Spinal cord (tissue), 10 donors: Measurements from ENCODE around the gene COL28A1. TPM values are rescaled to one million over a fixed set of nuclear protein-coding genes. Genes with fewer than 3 reads are reported as not detected.
"Not testable (repeated sequence)": the region's sequence is repeated elsewhere in the genome, so short reads cannot be mapped to it uniquely, and the experiment has no call there.

Source experiments
- DNase-seq, 6 donors: peaks; one replicate each; pipeline versions ENCODE4 v3.0.0 to v3.0.0-alpha.2; 2013 to 2015; ENCODE audit warnings: low spot score in 6 of 6, low read depth in 4 of 6
- H3K27ac ChIP-seq: one replicate; pipeline ENCODE4 v1.5.1; 2013; ENCODE audit warnings: low read depth, low read length, control low read depth
- H3K27me3 ChIP-seq: one replicate; pipeline ENCODE4 v1.6.1; 2013; ENCODE audit warnings: low read length; ENCODE audit not compliant: control insufficient read depth, insufficient read depth
- H3K36me3 ChIP-seq: one replicate; pipeline ENCODE4 v1.6.1; 2013; ENCODE audit warnings: low read length; ENCODE audit not compliant: control insufficient read depth, insufficient read depth
- H3K4me1 ChIP-seq: one replicate; pipeline ENCODE4 v1.6.1; 2013; ENCODE audit warnings: low read length; ENCODE audit not compliant: control insufficient read depth, insufficient read depth
- H3K4me3 ChIP-seq: one replicate; pipeline ENCODE4 v1.5.1; 2013; ENCODE audit warnings: low read depth, low read length, control low read depth
- H3K9me3 ChIP-seq: one replicate; pipeline ENCODE4 v1.6.1; 2013; ENCODE audit warnings: low read length; ENCODE audit not compliant: control insufficient read depth, insufficient read depth
- WGBS: methylation state at CpG from one replicate; pipeline ENCODE4 v1.1.5; 2013; ENCODE audit warnings: missing lambda C conversion rate; ENCODE audit not compliant: insufficient coverage; 5-methylcytosine and 5-hydroxymethylcytosine counted together
- polyA plus RNA-seq, 2 donors: library from polyadenylated mRNA; unstranded; fragments of 120-200 nt; gene quantifications; one replicate each; pipeline ENCODE4 v1.2.1, GENCODE V29; 2013; ENCODE audit not compliant: insufficient read length in 2 of 2
- total RNA-seq, 2 donors: library from RNA; depleted of rRNA in 1 of 2; stranded (reverse); fragments of 120-200 nt in 1 of 2; fragments of >200 nt in 1 of 2; gene quantifications; one replicate each; pipeline versions ENCODE4 v1.2.3 to v1.2.4, GENCODE V29; 2013 to 2014
- donor health status: healthy.

Gene COL28A1
- total and polyA plus RNA-seq, 4 donors, result 6.4 to 18.3 (median 7.4) TPM

DNA sequence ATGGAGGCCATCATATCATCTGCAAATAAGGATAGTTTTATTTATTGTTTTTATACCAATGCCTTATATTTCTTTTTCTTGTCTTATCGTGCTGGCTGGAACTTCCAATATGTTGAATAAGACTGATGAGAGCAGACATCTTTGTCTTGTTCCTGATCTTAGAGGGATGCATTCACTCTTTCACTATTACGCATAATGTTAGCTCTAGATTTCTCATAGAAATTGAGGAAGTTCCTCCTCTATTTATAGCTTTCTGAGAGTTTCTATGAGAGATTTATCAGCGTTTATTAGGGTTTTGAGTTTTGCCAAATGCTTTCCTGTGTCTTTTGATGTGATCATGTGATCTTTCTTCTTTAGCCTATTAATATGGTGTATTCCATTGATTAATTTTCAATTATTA, 49.3 kb downstream of the COL28A1 start:
- Histone ChIP-seq H3K4me1 (no peaks in the 10 kb centered on the region), H3K27ac (no peak overlapping the region), H3K36me3 (no peaks in the 10 kb centered on the region), H3K4me3 (no peak overlapping the region), H3K27me3 (no peaks in the 10 kb centered on the region), H3K9me3 (peaks cover 2% of the 10 kb centered on the region)
- DNase-seq, result no peak
- WGBS, result no CpG with 5 or more reads among the region's 3 CpGs

DNA sequence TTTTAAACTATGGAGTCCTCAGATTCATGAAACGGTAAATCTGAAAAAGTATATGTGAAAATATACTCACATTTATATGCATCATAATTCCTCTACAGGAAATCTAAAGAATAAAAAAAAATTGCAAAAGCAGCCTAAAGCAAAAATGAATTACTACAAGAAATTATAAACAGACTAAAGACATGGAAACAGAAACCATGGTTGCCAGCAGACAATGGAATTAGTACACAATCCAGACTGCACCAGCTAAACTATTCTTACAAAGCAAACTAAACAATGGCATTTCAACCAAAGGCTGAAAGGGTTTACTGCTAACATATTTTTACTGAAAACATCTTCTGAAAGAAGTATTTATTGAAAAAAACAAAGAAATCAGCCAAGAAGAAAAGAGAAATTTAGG, 51.6 kb downstream of the COL28A1 start:
- no peaks in the 10 kb centered on the region for H3K4me1 ChIP-seq
- WGBS, result no CpG with 5 or more reads among the region's 1 CpG

DNA sequence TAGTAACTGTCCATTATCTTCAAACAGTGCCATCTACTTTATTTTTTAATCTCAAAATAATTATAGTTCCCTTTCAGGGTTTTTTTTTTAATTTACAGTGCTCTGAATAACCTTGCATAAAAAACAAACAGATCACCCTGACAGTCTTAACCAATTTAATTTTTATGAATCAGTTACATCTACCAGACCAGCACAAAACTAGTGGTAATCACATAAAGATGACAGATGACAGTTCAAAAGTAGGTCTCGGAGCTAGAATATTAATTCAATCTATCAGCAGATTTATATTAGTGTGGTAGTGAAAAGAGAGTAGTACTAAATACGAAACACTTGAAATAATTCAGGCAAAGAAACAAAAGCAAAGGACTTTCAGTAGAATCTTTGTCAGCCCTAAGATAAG, 53.9 kb downstream of the COL28A1 start:
- DNase-seq, result peak in 1 of 6 donors; percentile 14
- H3K9me3 ChIP-seq, result peaks cover 2% of the 10 kb centered on the region
- no peaks in the 10 kb centered on the region for H3K36me3 ChIP-seq
- H3K4me1 ChIP-seq, result no peaks in the 10 kb centered on the region
- no peak overlapping the region for H3K27ac ChIP-seq
- H3K4me3 ChIP-seq, result no peak overlapping the region
- no CpG with 5 or more reads among the region's 2 CpGs for WGBS
- H3K27me3 ChIP-seq, result no peaks in the 10 kb centered on the region

More for the DNA sequence above, 51.6 kb downstream of the COL28A1 start:
- no peak for DNase-seq
- H3K36me3 ChIP-seq, result no peaks in the 10 kb centered on the region
- peaks cover 2% of the 10 kb centered on the region for H3K9me3 ChIP-seq
- H3K27ac ChIP-seq, result no peak overlapping the region
- no peaks in the 10 kb centered on the region for H3K27me3 ChIP-seq
- no peak overlapping the region for H3K4me3 ChIP-seq

DNA sequence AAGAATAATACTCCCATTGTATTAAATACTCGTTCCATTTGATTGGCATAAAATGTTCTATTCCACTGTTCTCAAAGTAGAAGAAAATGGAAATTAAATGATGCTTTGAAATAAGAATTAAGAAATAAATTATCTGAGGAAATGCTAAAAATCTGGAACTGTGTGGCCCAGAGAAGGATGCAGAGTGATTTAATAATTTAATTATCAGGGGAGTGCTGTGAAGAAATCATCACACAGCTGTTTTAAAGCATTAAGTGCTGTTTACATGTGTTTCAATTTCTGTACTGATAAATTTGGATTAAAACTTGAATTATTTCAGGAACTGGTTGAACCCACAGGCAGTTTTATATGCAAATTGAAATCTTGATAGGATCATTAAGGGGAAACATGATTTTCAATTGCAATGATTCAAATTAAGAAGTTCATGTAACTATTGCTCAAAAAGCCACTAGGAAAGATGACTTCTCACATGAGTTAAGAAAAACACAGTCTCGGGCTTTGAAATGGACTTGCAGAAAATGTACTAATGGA, 56.3 kb downstream of the COL28A1 start:
- H3K36me3 ChIP-seq, result no peaks in the 10 kb centered on the region
- no peaks in the 10 kb centered on the region for H3K4me1 ChIP-seq
- DNase-seq, result peak in 1 of 6 donors; percentile 75
- H3K27ac ChIP-seq, result no peak overlapping the region
- H3K27me3 ChIP-seq, result no peaks in the 10 kb centered on the region
- WGBS, result no CpG with 5 or more reads among the region's 2 CpGs
- no peaks in the 10 kb centered on the region for H3K9me3 ChIP-seq
- no peak overlapping the region for H3K4me3 ChIP-seq

DNA sequence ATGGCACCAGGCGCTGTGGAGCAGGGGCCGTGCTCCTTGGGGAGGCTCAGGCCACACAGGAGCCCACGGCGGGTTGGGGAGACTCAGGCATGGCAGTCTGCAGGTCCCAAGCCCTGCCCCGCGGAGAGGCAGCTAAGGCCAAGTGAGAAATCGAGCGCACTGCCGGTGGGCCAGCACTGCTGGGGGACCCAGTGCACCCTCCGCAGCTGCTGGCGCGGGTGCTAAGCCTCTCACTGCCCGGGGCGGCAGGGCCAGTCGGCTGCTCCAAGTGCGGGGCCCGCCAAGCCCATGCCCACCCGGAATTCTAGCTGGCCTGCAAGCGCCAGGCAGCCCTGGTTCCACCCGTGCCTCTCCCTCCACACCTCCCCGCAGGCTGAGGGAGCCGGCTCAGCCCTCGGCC, 57.1 kb downstream of the COL28A1 start:
- Histone ChIP-seq H3K4me3 (no peak overlapping the region), H3K27ac (no peak overlapping the region), H3K27me3 (no peaks in the 10 kb centered on the region), H3K9me3 (no peaks in the 10 kb centered on the region), H3K4me1 (no peaks in the 10 kb centered on the region), H3K36me3 (no peaks in the 10 kb centered on the region)
- 95% methylated on average over 21 of the region's 23 CpGs for WGBS
- no peak for DNase-seq

DNA sequence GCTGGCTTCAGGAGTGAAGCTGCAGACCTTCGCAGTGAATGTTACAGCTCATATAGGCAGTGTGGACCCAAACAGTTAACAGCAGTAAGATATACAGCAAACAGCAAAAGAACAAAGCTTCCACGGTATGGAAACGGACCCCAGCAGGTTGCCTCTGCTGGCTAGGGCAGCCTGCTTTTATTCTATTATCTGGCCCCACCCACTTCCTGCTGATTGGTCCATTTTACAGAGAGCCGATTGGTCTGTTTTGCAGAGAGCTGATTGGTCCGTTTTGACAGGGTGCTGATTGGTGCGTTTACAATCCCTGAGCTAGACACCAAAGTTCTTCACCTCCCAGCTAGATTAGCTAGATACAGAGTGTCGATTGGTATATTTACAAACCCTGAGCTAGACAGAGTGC, 58.0 kb downstream of the COL28A1 start:
- 92% methylated on average over 4 of the region's 7 CpGs for WGBS
- not testable (repeated sequence) for DNase-seq, H3K9me3 ChIP-seq, H3K4me1 ChIP-seq, H3K36me3 ChIP-seq, H3K4me3 ChIP-seq, H3K27ac ChIP-seq, H3K27me3 ChIP-seq

DNA sequence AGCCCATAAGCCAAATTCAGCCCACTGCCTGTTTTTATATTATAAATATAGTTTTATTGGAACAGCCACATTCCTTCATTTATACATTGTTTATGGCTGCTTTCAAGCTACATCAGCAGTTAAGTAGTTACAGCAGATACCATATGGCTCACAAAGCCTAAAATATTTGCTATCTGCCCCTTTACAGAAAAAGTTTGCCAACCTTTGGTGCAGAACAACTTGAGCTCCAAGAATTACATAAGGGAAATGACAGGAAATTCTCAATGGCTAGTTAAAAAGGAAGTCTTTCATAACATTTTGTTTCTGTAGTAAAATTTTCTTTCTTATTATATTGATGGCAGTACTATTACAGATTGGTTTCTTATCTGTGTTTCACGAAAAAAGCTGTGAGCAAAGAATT, 59.3 kb downstream of the COL28A1 start:
- H3K4me3 ChIP-seq, result no peak overlapping the region
- no peaks in the 10 kb centered on the region for H3K9me3 ChIP-seq
- no peaks in the 10 kb centered on the region for H3K36me3 ChIP-seq
- no peaks in the 10 kb centered on the region for H3K4me1 ChIP-seq
- DNase-seq, result peak in 1 of 6 donors; percentile 9
- H3K27me3 ChIP-seq, result no peaks in the 10 kb centered on the region
- no CpG with 5 or more reads among the region's 1 CpG for WGBS
- H3K27ac ChIP-seq, result no peak overlapping the region

DNA sequence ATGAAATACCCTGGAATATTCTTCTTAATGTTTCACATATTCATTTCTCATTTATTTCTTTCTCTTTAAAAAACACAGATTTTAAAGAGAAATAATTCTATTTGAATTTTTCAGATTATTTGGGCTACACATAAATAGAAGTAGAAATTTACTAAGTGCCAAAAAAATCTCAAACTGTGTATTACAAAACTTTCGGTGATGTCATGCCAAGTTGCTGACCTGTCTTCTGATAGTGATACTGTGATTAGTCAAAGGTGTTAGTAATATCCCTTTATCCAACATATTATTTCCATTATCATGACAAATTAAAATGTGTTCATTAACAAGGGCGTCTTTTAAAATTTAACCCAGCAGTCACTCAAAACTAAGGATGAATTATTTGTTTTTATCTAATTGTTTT, 60.1 kb downstream of the COL28A1 start:
- Histone ChIP-seq H3K4me3 (no peak overlapping the region), H3K4me1 (no peaks in the 10 kb centered on the region)

DNA sequence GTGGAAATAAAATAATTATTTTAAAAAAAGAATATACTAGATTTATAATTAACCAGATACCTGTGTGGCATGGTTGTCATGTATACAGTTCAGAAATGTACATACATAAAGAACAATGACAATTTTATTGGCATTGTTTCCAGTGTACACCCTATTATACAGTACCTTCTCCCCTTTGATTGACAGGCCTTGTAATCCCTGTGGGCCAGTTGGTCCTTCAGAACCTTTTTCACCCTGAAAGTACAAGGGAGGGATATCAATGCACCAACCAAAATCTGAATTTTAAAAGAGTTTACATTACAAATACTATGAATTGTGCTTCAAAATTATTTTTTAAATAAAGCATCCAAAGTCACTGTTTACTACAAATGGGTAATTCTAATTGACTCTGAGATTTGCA, 61.2 kb downstream of the COL28A1 start:
- Histone ChIP-seq H3K4me1 (no peaks in the 10 kb centered on the region), H3K27ac (no peak overlapping the region), H3K9me3 (no peaks in the 10 kb centered on the region), H3K4me3 (no peak overlapping the region), H3K36me3 (no peaks in the 10 kb centered on the region), H3K27me3 (no peaks in the 10 kb centered on the region)
- no peak for DNase-seq

More for the DNA sequence above, 60.1 kb downstream of the COL28A1 start:
- Histone ChIP-seq H3K27ac (no peak overlapping the region), H3K27me3 (no peaks in the 10 kb centered on the region), H3K36me3 (no peaks in the 10 kb centered on the region), H3K9me3 (no peaks in the 10 kb centered on the region)
- DNase-seq, result no peak
- WGBS, result no CpG with 5 or more reads among the region's 2 CpGs

DNA sequence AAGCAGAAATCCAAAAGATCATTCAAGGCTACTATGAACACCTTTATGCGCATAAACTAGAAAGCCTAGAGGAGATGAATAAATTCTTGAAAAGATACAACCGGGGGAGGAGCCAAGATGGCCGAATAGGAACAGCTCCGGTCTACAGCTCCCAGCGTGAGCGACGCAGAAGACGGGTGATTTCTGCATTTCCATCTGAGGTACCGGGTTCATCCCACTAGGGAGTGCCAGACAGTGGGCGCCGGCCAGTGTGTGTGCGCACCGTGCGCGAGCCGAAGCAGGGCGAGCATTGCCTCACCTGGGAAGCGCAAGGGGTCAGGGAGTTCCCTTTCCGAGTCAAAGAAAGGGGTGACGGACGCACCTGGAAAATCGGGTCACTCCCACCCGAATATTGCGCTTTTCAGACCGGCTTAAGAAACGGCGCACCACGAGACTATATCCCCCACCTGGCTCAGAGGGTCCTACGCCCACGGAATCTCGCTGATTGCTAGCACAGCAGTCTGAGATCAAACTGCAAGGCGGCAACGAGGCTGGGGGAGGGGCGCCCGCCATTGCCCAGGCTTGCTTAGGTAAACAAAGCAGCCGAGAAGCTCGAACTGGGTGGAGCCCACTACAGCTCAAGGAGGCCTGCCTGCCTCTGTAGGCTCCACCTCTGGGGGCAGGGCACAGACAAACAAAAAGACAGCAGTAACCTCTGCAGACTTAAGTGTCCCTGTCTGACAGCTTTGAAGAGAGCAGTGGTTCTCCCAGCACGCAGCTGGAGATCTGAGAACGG, 70.5 kb downstream of the COL28A1 start:
- not testable (repeated sequence) for H3K9me3 ChIP-seq, H3K36me3 ChIP-seq, H3K4me1 ChIP-seq, H3K4me3 ChIP-seq, H3K27me3 ChIP-seq, H3K27ac ChIP-seq, DNase-seq
- WGBS, result no CpG with 5 or more reads among the region's 39 CpGs
